ENCODE measurements around the gene SOD2. TPM values are rescaled to one million over a fixed set of nuclear protein-coding genes. Genes with fewer than 3 reads are reported as not detected.

Gene SOD2
- total and polyA plus RNA-seq, 9 of the 15 experiments (the other 6 are each of a cell fraction or from before 2014, with no cell fraction given) = 39.8 to 140 (median 95.8) TPM

GRCh38 chr6:159654483-159655098 is 38.5 kb downstream of the SOD2 start (continued):
- TF ChIP-seq, protein P1, sequence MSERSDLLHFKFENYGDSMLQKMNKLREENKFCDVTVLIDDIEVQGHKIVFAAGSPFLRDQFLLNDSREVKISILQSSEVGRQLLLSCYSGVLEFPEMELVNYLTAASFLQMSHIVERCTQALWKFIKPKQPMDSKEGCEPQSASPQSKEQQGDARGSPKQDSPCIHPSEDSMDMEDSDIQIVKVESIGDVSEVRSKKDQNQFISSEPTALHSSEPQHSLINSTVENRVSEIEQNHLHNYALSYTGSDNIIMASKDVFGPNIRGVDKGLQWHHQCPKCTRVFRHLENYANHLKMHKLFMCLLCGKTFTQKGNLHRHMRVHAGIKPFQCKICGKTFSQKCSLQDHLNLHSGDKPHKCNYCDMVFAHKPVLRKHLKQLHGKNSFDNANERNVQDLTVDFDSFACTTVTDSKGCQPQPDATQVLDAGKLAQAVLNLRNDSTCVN (CRISPR knock-in tag; IDR thresholded peaks at IDR 0.05) = 0 out of 2 replicates have a peak, but pooled peaks have one; percentile 18
- TF ChIP-seq FOXP4 (CRISPR knock-in tag; IDR thresholded peaks at IDR 0.05; ENCODE audit: borderline replicate concordance) = no peak
- 0 out of 2 replicates have a peak, but pooled peaks have one; percentile 24 for TF ChIP-seq SMC3 (conservative IDR thresholded peaks at IDR 0.05; ENCODE audit: insufficient read depth, low read depth, low read length)
- peak in 1 of 2 experiments; percentile 31 for TF ChIP-seq NCOA2 (IDR thresholded peaks at IDR 0.05; ENCODE audit: partially characterized antibody in 2 of 2)
- TF ChIP-seq ARHGAP35 (IDR thresholded peaks at IDR 0.05; ENCODE audit: partially characterized antibody) = no peak
- TF ChIP-seq COPS2 (conservative IDR thresholded peaks at IDR 0.05) = no peak
- TF ChIP-seq LCOR (CRISPR knock-in tag; IDR thresholded peaks at IDR 0.05) = no peak
- TF ChIP-seq IRF2 (CRISPR knock-in tag; IDR thresholded peaks at IDR 0.05) = no peak
- no peak for TF ChIP-seq ZNF175 (CRISPR knock-in tag; IDR thresholded peaks at IDR 0.05; ENCODE audit: low read depth)
- TF ChIP-seq, protein P2, sequence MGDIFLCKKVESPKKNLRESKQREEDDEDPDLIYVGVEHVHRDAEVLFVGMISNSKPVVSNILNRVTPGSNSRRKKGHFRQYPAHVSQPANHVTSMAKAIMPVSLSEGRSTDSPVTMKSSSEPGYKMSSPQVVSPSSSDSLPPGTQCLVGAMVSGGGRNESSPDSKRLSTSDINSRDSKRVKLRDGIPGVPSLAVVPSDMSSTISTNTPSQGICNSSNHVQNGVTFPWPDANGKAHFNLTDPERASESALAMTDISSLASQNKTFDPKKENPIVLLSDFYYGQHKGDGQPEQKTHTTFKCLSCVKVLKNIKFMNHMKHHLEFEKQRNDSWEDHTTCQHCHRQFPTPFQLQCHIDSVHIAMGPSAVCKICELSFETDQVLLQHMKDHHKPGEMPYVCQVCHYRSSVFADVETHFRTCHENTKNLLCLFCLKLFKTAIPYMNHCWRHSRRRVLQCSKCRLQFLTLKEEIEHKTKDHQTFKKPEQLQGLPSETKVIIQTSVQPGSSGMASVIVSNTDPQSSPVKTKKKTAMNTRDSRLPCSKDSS (IDR thresholded peaks at IDR 0.05; ENCODE audit: low read depth, partially characterized antibody) = no peak
- TF ChIP-seq GATAD2A (IDR thresholded peaks at IDR 0.05) = no peak
- TF ChIP-seq, protein P3, sequence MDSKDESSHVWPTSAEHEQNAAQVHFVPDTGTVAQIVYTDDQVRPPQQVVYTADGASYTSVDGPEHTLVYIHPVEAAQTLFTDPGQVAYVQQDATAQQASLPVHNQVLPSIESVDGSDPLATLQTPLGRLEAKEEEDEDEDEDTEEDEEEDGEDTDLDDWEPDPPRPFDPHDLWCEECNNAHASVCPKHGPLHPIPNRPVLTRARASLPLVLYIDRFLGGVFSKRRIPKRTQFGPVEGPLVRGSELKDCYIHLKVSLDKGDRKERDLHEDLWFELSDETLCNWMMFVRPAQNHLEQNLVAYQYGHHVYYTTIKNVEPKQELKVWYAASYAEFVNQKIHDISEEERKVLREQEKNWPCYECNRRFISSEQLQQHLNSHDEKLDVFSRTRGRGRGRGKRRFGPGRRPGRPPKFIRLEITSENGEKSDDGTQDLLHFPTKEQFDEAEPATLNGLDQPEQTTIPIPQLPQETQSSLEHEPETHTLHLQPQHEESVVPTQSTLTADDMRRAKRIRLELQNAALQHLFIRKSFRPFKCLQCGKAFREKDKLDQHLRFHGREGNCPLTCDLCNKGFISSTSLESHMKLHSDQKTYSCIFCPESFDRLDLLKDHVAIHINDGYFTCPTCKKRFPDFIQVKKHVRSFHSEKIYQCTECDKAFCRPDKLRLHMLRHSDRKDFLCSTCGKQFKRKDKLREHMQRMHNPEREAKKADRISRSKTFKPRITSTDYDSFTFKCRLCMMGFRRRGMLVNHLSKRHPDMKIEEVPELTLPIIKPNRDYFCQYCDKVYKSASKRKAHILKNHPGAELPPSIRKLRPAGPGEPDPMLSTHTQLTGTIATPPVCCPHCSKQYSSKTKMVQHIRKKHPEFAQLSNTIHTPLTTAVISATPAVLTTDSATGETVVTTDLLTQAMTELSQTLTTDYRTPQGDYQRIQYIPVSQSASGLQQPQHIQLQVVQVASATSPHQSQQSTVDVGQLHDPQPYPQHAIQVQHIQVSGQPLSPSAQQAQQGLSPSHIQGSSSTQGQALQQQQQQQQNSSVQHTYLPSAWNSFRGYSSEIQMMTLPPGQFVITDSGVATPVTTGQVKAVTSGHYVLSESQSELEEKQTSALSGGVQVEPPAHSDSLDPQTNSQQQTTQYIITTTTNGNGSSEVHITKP (IDR thresholded peaks at IDR 0.05; ENCODE audit: partially characterized antibody) = peak; percentile 51
- TF ChIP-seq XRCC5 (IDR thresholded peaks at IDR 0.05; ENCODE audit: low read depth, low read length) = no peak
- no peak for TF ChIP-seq JUND (IDR thresholded peaks at IDR 0.05; ENCODE audit: borderline replicate concordance, low read depth, low read length)
- TF ChIP-seq JUND (tag; IDR thresholded peaks at IDR 0.05; ENCODE audit: borderline replicate concordance, low read depth, low read length) = no peak
- no peak for TF ChIP-seq E2F3 (CRISPR knock-in tag; IDR thresholded peaks at IDR 0.05)
- no peak for TF ChIP-seq FOXM1 (IDR thresholded peaks at IDR 0.05; ENCODE audit: low read depth)
- TF ChIP-seq FOXM1 (CRISPR knock-in tag; IDR thresholded peaks at IDR 0.05; ENCODE audit: low read depth) = no peak
- TF ChIP-seq SIRT6 (IDR thresholded peaks at IDR 0.05; ENCODE audit: low read depth, low read length) = no peak
